HG02588 (cell line): ENCODE data around the gene ZEB2.

ENCODE experiments used
- ATAC-seq: cut with Tn5 transposase; IDR thresholded peaks from one replicate; pipeline ENCODE4 v1.9.1; 2021; ENCODE audit warnings: mild to moderate bottlenecking, moderate library complexity; ENCODE audit not compliant: unreplicated experiment

The ZEB2 gene

GRCh38 chr2:144472911-144473310 lies 47.0 kb downstream of the ZEB2 start:
- no peak for ATAC-seq

GRCh38 chr2:144472046-144472412 lies 47.9 kb downstream of the ZEB2 start:
- ATAC-seq: no peak

GRCh38 chr2:144471305-144472045 lies 48.4 kb downstream of the ZEB2 start:
- ATAC-seq: peak; percentile 85

- no peak for ATAC-seq
These were observed 49.1 kb downstream of the ZEB2 start for GRCh38 chr2:144470816-144471215.

GRCh38 chr2:144470334-144470733 lies 49.6 kb downstream of the ZEB2 start:
- no peak for ATAC-seq

GRCh38 chr2:144469798-144470197 lies 50.1 kb downstream of the ZEB2 start:
- no peak for ATAC-seq

- no peak for ATAC-seq
These were observed 50.9 kb downstream of the ZEB2 start for GRCh38 chr2:144468823-144469595.

GRCh38 chr2:144467502-144468137 lies 52.3 kb downstream of the ZEB2 start:
- no peak for ATAC-seq

GRCh38 chr2:144466637-144467036 lies 53.3 kb downstream of the ZEB2 start:
- ATAC-seq: no peak

GRCh38 chr2:144465749-144466148 lies 54.2 kb downstream of the ZEB2 start:
- ATAC-seq: no peak

GRCh38 chr2:144464730-144465129 lies 55.2 kb downstream of the ZEB2 start:
- ATAC-seq: no peak

GRCh38 chr2:144463266-144463665 lies 56.7 kb downstream of the ZEB2 start:
- ATAC-seq: no peak

GRCh38 chr2:144462266-144462665 lies 57.7 kb downstream of the ZEB2 start:
- ATAC-seq: no peak

GRCh38 chr2:144461308-144461766 lies 58.6 kb downstream of the ZEB2 start:
- no peak for ATAC-seq

GRCh38 chr2:144460727-144461307 lies 59.1 kb downstream of the ZEB2 start:
- no peak for ATAC-seq

GRCh38 chr2:144459937-144460336 lies 60.0 kb downstream of the ZEB2 start:
- no peak for ATAC-seq

GRCh38 chr2:144459286-144459685 lies 60.6 kb downstream of the ZEB2 start:
- no peak for ATAC-seq

- ATAC-seq: no peak
These were observed 61.4 kb downstream of the ZEB2 start for GRCh38 chr2:144458541-144458940.

- no peak for ATAC-seq
These were observed 63.2 kb downstream of the ZEB2 start for GRCh38 chr2:144456680-144457079.

GRCh38 chr2:144455987-144456386 lies 63.9 kb downstream of the ZEB2 start:
- ATAC-seq: no peak
